Measurements from ENCODE around the gene ARL13B.

Gene ARL13B

DNA sequence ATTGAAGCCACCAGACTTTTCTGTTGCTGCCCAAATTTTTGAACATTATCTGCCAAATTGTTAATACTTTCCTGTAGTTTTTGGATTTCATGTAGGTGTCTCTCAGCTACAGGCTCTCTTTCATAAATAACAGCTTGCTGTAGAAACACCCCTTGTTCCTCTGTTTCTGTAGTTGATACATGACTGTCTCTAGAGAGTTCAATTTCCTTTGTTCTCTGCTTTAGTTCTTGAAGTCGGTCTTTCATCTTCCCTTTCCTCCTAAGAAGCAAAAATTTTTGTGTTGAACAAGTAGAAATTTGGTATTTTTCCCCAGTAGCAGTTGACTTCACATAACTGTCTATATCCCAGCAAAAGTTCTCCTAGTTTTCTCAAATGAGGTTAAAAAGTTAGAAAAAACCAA lies 35.1 kb downstream of the ARL13B start:
- Histone ChIP-seq H3K9me2 (ENCODE audit: low read depth, low read length) (no peaks in the 10 kb centered on the region), H3K4me1 (ENCODE audit: insufficient read depth, low read length, severe bottlenecking) (no peaks in the 10 kb centered on the region), H2AFZ (ENCODE audit: low read length) (no peak overlapping the region), H3K79me2 (ENCODE audit: insufficient read depth, low read length) (no peaks in the 10 kb centered on the region), H3K9ac (ENCODE audit: low read length) (no peak overlapping the region), H3K4me2 (ENCODE audit: low read length) (no peak overlapping the region), H3K4me3 (ENCODE audit: low read depth, low read length, poor library complexity, severe bottlenecking) (no peak overlapping the region), H3F3A (ENCODE audit: insufficient read depth, low read length) (no peaks in the 10 kb centered on the region), H4K20me1 (ENCODE audit: insufficient read depth, low read length) (no peaks in the 10 kb centered on the region), H3K9me3 (ENCODE audit: low read length) (no peaks in the 10 kb centered on the region), H3K36me3 (ENCODE audit: insufficient read depth, low read length) (no peaks in the 10 kb centered on the region), H3K27me3 (ENCODE audit: insufficient read depth, low read length) (no peaks in the 10 kb centered on the region), H3K27ac (ENCODE audit: low read depth, low read length, poor library complexity, severe bottlenecking) (no peak overlapping the region)
- TF ChIP-seq, protein P1, sequence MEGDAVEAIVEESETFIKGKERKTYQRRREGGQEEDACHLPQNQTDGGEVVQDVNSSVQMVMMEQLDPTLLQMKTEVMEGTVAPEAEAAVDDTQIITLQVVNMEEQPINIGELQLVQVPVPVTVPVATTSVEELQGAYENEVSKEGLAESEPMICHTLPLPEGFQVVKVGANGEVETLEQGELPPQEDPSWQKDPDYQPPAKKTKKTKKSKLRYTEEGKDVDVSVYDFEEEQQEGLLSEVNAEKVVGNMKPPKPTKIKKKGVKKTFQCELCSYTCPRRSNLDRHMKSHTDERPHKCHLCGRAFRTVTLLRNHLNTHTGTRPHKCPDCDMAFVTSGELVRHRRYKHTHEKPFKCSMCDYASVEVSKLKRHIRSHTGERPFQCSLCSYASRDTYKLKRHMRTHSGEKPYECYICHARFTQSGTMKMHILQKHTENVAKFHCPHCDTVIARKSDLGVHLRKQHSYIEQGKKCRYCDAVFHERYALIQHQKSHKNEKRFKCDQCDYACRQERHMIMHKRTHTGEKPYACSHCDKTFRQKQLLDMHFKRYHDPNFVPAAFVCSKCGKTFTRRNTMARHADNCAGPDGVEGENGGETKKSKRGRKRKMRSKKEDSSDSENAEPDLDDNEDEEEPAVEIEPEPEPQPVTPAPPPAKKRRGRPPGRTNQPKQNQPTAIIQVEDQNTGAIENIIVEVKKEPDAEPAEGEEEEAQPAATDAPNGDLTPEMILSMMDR (IDR thresholded peaks at IDR 0.05; ENCODE audit: low read length) = no peak
- TF ChIP-seq EZH2 (IDR thresholded peaks at IDR 0.05; ENCODE audit: borderline replicate concordance, low read length) = no peak

DNA sequence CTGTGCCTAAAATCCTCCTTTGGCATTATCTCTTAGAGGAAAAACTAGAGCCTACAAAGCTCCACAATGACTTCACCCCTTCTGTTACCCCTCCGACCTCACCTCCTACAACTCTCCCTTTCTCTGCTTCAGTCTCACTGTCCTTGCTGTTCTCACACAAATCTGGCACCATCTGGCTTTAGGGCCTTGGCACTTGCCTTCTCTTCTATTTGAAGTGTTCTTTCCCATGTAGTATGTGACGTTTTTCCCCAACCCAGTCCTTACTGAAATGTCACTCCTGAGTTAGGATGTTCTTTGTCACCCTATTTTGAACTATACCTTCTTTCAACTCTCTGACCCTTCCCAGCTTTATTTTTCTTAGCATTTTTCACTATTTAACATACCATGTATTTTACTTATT lies 39.7 kb downstream of the ARL13B start:
- TF ChIP-seq, protein P1 (IDR thresholded peaks at IDR 0.05; ENCODE audit: low read length) = no peak
- TF ChIP-seq EZH2 (IDR thresholded peaks at IDR 0.05; ENCODE audit: borderline replicate concordance, low read length) = no peak
- no peaks in the 10 kb centered on the region for H3K9me3 ChIP-seq (ENCODE audit: low read length)
- no peak overlapping the region for H3K4me3 ChIP-seq (ENCODE audit: low read depth, low read length, poor library complexity, severe bottlenecking)
- H3K4me1 ChIP-seq (ENCODE audit: insufficient read depth, low read length, severe bottlenecking) = no peaks in the 10 kb centered on the region
- H3K4me2 ChIP-seq (ENCODE audit: low read length) = no peak overlapping the region
- H3K27ac ChIP-seq (ENCODE audit: low read depth, low read length, poor library complexity, severe bottlenecking) = no peak overlapping the region
- H3F3A ChIP-seq (ENCODE audit: insufficient read depth, low read length) = no peaks in the 10 kb centered on the region
- no peak overlapping the region for H3K9ac ChIP-seq (ENCODE audit: low read length)
- H3K36me3 ChIP-seq (ENCODE audit: insufficient read depth, low read length) = no peaks in the 10 kb centered on the region
- H3K9me2 ChIP-seq (ENCODE audit: low read depth, low read length) = no peaks in the 10 kb centered on the region
- H3K79me2 ChIP-seq (ENCODE audit: insufficient read depth, low read length) = no peaks in the 10 kb centered on the region
- no peaks in the 10 kb centered on the region for H4K20me1 ChIP-seq (ENCODE audit: insufficient read depth, low read length)
- H2AFZ ChIP-seq (ENCODE audit: low read length) = no peak overlapping the region
- H3K27me3 ChIP-seq (ENCODE audit: insufficient read depth, low read length) = no peaks in the 10 kb centered on the region

DNA sequence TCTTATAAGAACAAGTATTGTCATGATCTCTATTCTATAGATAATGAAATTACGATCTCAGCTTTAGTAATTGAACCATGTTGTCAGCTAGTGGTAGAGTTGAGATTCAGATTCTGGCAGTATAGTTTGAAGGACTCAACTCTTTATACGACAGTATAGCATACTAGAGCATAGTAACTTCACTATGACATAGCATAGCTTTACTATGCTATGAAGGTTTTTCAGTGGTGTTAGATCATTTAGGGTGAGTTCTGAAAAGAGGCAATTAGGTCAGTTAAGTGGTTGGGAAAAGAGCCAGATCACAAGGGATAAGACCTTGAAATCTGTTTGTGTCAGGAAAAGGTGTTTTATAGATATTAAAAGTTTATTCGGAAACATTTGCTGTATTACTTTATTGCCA lies 40.3 kb downstream of the ARL13B start:
- Histone ChIP-seq H3K9me2 (ENCODE audit: low read depth, low read length) (no peaks in the 10 kb centered on the region), H3K79me2 (ENCODE audit: insufficient read depth, low read length) (no peaks in the 10 kb centered on the region), H3K27me3 (ENCODE audit: insufficient read depth, low read length) (no peaks in the 10 kb centered on the region), H3K4me2 (ENCODE audit: low read length) (no peak overlapping the region), H3F3A (ENCODE audit: insufficient read depth, low read length) (no peaks in the 10 kb centered on the region), H3K9ac (ENCODE audit: low read length) (no peak overlapping the region), H3K9me3 (ENCODE audit: low read length) (no peaks in the 10 kb centered on the region), H3K27ac (ENCODE audit: low read depth, low read length, poor library complexity, severe bottlenecking) (no peak overlapping the region), H4K20me1 (ENCODE audit: insufficient read depth, low read length) (no peaks in the 10 kb centered on the region), H3K4me3 (ENCODE audit: low read depth, low read length, poor library complexity, severe bottlenecking) (no peak overlapping the region), H3K4me1 (ENCODE audit: insufficient read depth, low read length, severe bottlenecking) (no peaks in the 10 kb centered on the region), H3K36me3 (ENCODE audit: insufficient read depth, low read length) (no peaks in the 10 kb centered on the region), H2AFZ (ENCODE audit: low read length) (no peak overlapping the region)
- TF ChIP-seq, protein P1 (IDR thresholded peaks at IDR 0.05; ENCODE audit: low read length) = no peak
- TF ChIP-seq EZH2 (IDR thresholded peaks at IDR 0.05; ENCODE audit: borderline replicate concordance, low read length) = no peak
